ENCODE data around the gene UFD1. TPM values are rescaled to one million over a fixed set of nuclear protein-coding genes. Genes with fewer than 3 reads are reported as not detected.

Gene UFD1
- total RNA-seq, 1 donor from 2014 or later = 47.7 TPM

DNA sequence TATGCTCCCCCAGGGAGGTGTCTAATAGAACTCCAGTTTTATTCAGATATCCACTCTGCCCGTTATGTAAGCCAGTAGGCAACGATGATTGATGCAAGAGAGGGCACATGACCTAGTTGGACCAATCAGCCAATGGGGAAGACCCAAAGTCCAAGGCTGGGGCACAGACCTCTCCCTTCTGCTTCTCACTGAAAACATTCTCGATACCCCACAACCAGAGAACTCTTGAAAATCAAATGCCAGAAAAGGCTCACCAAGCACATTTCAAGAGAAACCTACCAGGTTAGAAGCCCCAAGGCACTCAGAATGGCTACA lies 54.9 kb downstream of the UFD1 start:
- no peak for DNase-seq (ENCODE audit: low read depth)
- H3K4me3 ChIP-seq (ENCODE audit: low read depth, low read length) = no peak overlapping the region
- TF ChIP-seq, protein P1, sequence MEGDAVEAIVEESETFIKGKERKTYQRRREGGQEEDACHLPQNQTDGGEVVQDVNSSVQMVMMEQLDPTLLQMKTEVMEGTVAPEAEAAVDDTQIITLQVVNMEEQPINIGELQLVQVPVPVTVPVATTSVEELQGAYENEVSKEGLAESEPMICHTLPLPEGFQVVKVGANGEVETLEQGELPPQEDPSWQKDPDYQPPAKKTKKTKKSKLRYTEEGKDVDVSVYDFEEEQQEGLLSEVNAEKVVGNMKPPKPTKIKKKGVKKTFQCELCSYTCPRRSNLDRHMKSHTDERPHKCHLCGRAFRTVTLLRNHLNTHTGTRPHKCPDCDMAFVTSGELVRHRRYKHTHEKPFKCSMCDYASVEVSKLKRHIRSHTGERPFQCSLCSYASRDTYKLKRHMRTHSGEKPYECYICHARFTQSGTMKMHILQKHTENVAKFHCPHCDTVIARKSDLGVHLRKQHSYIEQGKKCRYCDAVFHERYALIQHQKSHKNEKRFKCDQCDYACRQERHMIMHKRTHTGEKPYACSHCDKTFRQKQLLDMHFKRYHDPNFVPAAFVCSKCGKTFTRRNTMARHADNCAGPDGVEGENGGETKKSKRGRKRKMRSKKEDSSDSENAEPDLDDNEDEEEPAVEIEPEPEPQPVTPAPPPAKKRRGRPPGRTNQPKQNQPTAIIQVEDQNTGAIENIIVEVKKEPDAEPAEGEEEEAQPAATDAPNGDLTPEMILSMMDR (conservative IDR thresholded peaks at IDR 0.05; ENCODE audit: low read depth, low read length) = no peak

DNA sequence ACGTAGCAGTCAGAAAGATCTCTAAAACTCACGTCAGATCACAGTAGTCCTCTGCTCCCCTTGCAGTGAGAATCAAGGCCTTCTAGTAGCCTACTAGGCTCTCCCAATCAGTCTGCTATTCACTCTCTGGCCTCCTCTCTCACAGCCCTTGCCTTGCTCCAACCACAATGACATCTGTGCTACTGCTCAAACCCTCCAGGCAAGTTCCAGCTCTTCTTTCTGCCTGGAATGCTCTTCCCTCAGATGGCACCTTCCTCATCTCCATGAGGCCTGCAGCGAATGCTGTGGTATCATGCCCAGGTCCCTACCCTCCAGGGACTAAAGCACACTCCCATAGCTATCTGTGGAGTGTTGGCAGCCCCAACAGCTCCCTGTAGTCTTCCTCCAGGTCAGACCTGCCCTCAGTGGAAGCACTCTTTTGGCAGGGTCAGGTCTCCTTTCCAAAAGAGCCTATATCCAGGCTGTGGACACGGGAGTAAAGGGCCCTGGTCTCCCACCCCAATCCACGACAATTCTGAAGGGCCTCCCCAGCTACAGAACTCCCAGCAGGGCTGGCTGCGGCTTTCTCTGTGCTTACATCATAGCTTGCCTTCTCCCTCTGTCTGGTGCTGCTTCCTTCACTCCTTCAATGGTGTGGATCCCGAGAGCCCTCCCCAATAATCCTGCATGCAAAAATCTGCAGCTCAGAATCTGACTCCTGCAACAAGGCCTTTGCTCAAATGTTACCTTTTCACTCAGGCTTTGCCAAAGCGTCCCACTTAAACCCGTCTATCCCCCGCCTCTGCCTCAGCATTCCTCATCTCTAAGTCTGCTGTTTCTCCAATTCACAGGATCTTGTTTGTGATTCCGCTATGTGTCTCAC lies 56.3 kb downstream of the UFD1 start:
- no peak for DNase-seq (ENCODE audit: low read depth)
- TF ChIP-seq, protein P1 (conservative IDR thresholded peaks at IDR 0.05; ENCODE audit: low read depth, low read length) = no peak
- no peak overlapping the region for H3K4me3 ChIP-seq (ENCODE audit: low read depth, low read length)

DNA sequence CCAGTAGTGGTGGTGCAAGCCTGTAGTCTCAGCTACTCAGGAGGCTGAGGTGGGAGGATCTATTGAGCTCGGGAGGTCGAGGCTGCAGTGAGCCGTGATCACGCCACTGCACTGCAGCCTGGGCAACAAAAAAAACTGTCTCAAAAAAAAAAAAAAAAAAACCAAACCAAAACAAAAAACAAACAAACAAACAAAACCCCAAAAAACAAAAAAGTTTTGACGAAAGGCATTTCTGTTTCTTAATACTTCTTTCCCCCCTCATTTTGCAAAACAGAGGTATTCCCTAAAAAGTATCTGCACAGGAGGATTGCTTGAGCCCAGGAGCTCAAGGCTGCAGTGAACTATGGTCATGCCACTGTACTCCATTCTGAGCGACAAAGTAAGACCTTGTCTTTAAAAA lies 58.7 kb downstream of the UFD1 start:
- DNase-seq (ENCODE audit: low read depth) = no peak
- TF ChIP-seq, protein P1 (conservative IDR thresholded peaks at IDR 0.05; ENCODE audit: low read depth, low read length) = no peak
- H3K4me3 ChIP-seq (ENCODE audit: low read depth, low read length) = no peak overlapping the region

DNA sequence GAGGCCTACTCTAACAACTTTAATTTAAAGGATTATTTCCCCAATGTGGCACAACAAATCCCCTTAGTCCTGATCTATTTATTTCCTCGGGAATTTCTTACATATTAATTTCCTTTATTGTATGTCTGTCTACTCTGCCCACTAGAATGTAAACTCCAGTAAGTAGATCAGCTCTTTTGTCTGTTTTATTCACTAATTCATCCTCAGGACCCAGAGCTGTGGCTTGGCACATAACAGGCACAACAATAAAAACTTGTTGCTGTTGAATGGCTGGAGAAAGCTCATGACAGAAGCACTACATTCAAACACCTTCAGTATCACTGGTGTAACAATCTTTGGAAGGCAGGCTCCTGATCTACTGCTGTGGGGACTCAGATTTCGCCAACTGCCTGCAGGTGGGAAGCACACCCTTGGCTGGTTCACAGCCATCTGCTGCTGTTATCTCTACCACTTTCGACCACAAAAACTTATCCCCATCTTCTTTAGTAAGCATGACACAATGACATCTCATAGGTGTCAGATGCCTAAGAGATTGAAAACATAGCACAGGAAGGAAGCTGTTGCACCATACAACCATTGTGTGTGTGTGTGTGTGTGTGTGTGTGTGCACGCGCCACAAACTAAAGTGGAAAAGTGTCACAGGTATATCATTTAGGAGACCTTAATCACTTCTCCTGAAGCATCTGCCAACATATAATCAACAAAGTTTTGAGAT lies 59.4 kb downstream of the UFD1 start:
- TF ChIP-seq, protein P1 (conservative IDR thresholded peaks at IDR 0.05; ENCODE audit: low read depth, low read length) = no peak
- H3K4me3 ChIP-seq (ENCODE audit: low read depth, low read length) = no peak overlapping the region
- DNase-seq (ENCODE audit: low read depth) = no peak

DNA sequence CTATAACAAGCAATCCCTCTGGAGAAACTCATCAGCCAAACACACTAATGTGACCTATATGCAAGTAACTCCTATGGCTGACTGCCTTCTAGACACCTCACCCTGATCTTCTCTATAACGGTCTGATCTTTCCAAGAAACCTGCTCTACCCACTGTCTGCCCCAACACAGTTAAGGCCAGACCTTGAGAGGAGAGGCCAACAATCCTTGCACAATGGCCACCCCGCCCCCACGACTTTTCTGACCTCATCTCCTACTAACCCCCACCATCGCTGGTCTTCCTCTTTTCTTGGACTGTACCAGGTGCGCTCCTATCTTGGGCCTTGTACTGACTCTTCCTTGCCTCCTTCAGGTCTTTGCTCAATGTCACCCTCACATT lies 59.9 kb downstream of the UFD1 start:
- TF ChIP-seq, protein P1 (conservative IDR thresholded peaks at IDR 0.05; ENCODE audit: low read depth, low read length) = no peak
- no peak for DNase-seq (ENCODE audit: low read depth)
- H3K4me3 ChIP-seq (ENCODE audit: low read depth, low read length) = no peak overlapping the region

DNA sequence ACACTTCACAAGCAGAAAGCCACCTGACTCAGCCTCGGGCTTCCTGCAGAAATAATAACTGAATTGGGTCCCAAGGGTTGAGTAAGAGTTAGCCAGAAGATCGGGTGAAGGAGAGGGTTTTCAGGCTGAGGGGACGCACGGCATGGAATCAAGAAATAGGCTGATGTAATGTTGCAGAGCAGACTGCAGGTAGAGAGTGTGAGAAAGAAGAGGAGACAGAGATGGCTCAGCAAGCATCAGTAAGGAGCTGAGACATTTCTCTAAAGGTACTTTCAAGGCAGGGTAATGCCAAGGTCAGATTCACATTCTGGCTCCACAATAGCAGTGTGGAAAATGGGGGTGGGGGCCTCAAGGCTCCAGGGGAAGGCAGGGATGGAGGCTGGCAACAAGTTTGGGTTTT lies 66.1 kb downstream of the UFD1 start:
- DNase-seq (ENCODE audit: low read depth) = no peak
- H3K4me3 ChIP-seq (ENCODE audit: low read depth, low read length) = no peak overlapping the region
- TF ChIP-seq, protein P1 (conservative IDR thresholded peaks at IDR 0.05; ENCODE audit: low read depth, low read length) = no peak

Measured in epithelial cell of proximal tubule (primary cell).